ENCODE results near the gene ATP8B2. TPM values are rescaled to one million over a fixed set of nuclear protein-coding genes. Genes with fewer than 3 reads are reported as not detected.

The ATP8B2 gene
- total and polyA plus RNA-seq, 10 of the 15 experiments (the other 5 are each of a cell fraction or from before 2014, with no cell fraction given) = 0.44 to 61.8 (median 15.0) TPM

DNA sequence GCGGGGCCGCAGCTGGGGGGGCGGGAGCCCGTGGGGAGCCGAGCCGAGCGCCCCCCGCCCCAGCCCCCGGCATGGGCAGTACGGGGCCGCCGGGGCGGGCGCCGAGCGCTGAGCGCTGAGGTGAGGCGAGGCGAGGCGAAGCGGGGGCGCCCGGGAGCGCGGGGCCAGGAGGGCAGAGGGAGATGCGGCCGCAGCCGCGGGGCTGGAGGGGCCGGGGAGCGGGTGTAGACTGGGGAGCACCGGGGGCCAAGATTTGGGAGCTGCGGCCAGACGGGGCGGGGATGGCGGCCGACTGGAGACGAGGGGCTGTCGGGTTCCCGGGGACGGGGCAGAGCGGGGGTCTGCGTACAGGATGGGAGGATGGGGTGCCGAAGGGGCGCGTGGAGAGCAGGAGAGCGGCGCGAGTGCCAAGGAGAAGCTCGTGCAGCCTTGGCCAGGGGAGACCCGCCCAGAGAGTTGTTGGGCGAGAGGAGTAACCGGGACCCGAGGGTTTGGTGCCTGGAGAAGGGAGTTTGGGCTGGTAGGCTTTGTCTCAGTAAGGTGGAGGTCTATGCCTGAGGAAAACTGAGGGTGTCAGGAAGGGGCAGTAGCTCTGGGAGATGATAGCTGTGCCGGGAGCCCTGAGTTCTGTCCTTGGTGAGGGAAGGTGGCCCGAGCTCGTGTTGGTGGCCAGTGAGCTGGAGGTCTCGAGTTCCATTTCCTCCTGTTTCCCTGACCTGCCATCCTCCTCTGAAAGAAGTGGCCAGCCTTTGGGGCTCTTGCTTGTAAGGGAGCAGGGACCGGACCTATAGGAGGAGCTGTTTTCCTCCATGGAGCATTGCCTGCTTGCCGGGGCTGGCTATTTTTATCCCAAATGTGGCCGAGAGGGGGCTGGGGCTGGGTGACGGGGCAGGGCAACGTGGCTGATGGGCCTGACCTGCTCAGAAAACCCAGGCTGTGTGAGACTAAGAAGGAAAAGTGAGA is 539 bp downstream of the ATP8B2 start (continued):
- TF ChIP-seq TCF7 (IDR thresholded peaks at IDR 0.05; ENCODE audit: borderline replicate concordance) = no peak
- no peak for TF ChIP-seq RB1 (IDR thresholded peaks at IDR 0.05; ENCODE audit: borderline replicate concordance)
- TF ChIP-seq ZNF592 (IDR thresholded peaks at IDR 0.05) = no peak
- no peak for TF ChIP-seq FOXK2 (IDR thresholded peaks at IDR 0.05)
- no peak for TF ChIP-seq YBX1 (IDR thresholded peaks at IDR 0.05)
- TF ChIP-seq ZNF207 (IDR thresholded peaks at IDR 0.05; ENCODE audit: borderline replicate concordance) = no peak
- TF ChIP-seq FOXM1 (IDR thresholded peaks at IDR 0.05; ENCODE audit: low read depth, low read length) = no peak
- no peak for TF ChIP-seq PAX8 (IDR thresholded peaks at IDR 0.05)
- peak in 1 of 2 experiments; percentile 37; a peak in 1 of 4 replicates for TF ChIP-seq IKZF2 (IDR thresholded peaks at IDR 0.05)
- TF ChIP-seq SPI1 (IDR thresholded peaks at IDR 0.05; ENCODE audit: borderline replicate concordance, insufficient read depth, low read depth, low read length) = no peak
- TF ChIP-seq MEF2A (IDR thresholded peaks at IDR 0.05; ENCODE audit: insufficient read depth, low read depth, low read length) = peak; percentile 20; the same call in 1 of the 2 replicates
- no peak for TF ChIP-seq TCF12 (IDR thresholded peaks at IDR 0.05; ENCODE audit: low read depth, low read length)
- no peak for TF ChIP-seq HDAC6 (IDR thresholded peaks at IDR 0.05; ENCODE audit: unreplicated experiment)
- no peak for TF ChIP-seq ZNF384 (IDR thresholded peaks at IDR 0.05; ENCODE audit: borderline replicate concordance, low read depth, low read length)
- TF ChIP-seq CREB1 (IDR thresholded peaks at IDR 0.05; ENCODE audit: low read depth) = no peak
- TF ChIP-seq, protein P1, sequence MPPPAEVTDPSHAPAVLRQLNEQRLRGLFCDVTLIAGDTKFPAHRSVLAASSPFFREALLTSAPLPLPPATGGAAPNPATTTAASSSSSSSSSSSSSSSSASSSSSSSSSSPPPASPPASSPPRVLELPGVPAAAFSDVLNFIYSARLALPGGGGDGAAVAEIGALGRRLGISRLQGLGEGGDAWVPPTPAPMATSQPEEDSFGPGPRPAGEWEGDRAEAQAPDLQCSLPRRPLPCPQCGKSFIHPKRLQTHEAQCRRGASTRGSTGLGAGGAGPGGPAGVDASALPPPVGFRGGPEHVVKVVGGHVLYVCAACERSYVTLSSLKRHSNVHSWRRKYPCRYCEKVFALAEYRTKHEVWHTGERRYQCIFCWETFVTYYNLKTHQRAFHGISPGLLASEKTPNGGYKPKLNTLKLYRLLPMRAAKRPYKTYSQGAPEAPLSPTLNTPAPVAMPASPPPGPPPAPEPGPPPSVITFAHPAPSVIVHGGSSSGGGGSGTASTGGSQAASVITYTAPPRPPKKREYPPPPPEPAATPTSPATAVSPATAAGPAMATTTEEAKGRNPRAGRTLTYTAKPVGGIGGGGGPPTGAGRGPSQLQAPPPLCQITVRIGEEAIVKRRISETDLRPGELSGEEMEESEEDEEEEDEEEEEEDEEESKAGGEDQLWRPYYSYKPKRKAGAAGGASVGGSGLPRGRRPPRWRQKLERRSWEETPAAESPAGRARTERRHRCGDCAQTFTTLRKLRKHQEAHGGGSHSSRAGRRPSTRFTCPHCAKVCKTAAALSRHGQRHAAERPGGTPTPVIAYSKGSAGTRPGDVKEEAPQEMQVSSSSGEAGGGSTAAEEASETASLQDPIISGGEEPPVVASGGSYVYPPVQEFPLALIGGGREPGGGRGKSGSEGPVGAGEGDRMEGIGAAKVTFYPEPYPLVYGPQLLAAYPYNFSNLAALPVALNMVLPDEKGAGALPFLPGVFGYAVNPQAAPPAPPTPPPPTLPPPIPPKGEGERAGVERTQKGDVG (CRISPR knock-in tag; IDR thresholded peaks at IDR 0.05) = no peak
- TF ChIP-seq EED (IDR thresholded peaks at IDR 0.05; ENCODE audit: low read depth) = peak; percentile 28; the same call in 1 of the 2 replicates
